SK-N-SH (cell line): Measurements from ENCODE around the gene FAM43B.

Experiments used
- EZH2phosphoT487 ChIP-seq: fragments of 200-600 bp; sonication (generic); IDR thresholded peaks from 2 replicates; pipeline ENCODE4 v1.6.1; 2017; ENCODE audit warnings: low read depth, mixed run types, mild to moderate bottlenecking, antibody characterized with exemption, moderate library complexity, borderline replicate concordance
- GABPA ChIP-seq: IDR thresholded peaks from 2 replicates; pipeline ENCODE4 v1.4.0; 2012; ENCODE audit warnings: low read depth, mild to moderate bottlenecking
- GATA2 ChIP-seq: sonication (generic); formaldehyde crosslinking; IDR thresholded peaks from 2 replicates; pipeline ENCODE4 v1.5.0; 2020; ENCODE audit warnings: mild to moderate bottlenecking, missing genetic modification reagents
- POLR2AphosphoS5 ChIP-seq: IDR thresholded peaks from 2 replicates; pipeline ENCODE4 v1.6.1; 2012; ENCODE audit warnings: low read depth, low read length
- RAD21 ChIP-seq: IDR thresholded peaks from 2 replicates; pipeline ENCODE4 v1.6.1; 2012; ENCODE audit warnings: mild to moderate bottlenecking, low read length
- RXRA ChIP-seq: IDR thresholded peaks from 2 replicates; pipeline ENCODE4 v1.4.0; 2012; ENCODE audit warnings: low read depth, mild to moderate bottlenecking, borderline replicate concordance
- TAF1 ChIP-seq: IDR thresholded peaks from 2 replicates; pipeline ENCODE4 v1.6.1; 2012; ENCODE audit warnings: low read depth, mild to moderate bottlenecking, low read length, moderate library complexity, borderline replicate concordance
- TF ChIP-seq, protein P1 (sequence below): fragments of 200-600 bp; sonication (generic); IDR thresholded peaks from 2 replicates; pipeline ENCODE4 v1.6.1; 2017; ENCODE audit warnings: antibody characterized with exemption, mild to moderate bottlenecking, moderate library complexity
- TF ChIP-seq, protein P2 (sequence below): IDR thresholded peaks from 2 replicates; pipeline ENCODE4 v1.4.0; 2012; ENCODE audit warnings: low read depth, borderline replicate concordance
- TF ChIP-seq, protein P3 (sequence below): IDR thresholded peaks from 2 replicates; pipeline ENCODE4; 2012
- TF ChIP-seq, protein P4 (sequence below): fragments of 150-350 bp; IDR thresholded peaks from 2 replicates; pipeline ENCODE4 v1.6.1; 2016; ENCODE audit warnings: mild to moderate bottlenecking, low read depth, low read length

DNA sequence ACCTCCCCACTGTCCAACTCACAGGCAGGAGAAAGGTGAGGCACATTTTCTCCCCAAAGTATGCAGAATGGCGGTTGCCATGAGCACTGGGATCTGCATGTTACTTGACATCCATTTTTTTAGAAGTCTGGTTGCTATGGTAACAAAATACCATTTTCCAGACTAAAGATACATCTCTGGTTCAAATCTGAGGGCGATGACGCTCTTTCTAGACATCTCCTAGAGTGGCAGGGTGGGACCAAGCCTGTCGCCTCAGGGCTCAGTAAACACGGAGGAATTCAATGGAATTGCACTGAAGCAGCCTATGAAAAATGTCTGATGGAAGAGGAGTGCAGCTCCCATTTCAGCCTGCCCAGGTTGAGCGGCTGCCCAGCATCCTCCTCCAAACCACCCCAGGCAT is 21.5 kb upstream of the FAM43B start:
- TF ChIP-seq, protein P1, sequence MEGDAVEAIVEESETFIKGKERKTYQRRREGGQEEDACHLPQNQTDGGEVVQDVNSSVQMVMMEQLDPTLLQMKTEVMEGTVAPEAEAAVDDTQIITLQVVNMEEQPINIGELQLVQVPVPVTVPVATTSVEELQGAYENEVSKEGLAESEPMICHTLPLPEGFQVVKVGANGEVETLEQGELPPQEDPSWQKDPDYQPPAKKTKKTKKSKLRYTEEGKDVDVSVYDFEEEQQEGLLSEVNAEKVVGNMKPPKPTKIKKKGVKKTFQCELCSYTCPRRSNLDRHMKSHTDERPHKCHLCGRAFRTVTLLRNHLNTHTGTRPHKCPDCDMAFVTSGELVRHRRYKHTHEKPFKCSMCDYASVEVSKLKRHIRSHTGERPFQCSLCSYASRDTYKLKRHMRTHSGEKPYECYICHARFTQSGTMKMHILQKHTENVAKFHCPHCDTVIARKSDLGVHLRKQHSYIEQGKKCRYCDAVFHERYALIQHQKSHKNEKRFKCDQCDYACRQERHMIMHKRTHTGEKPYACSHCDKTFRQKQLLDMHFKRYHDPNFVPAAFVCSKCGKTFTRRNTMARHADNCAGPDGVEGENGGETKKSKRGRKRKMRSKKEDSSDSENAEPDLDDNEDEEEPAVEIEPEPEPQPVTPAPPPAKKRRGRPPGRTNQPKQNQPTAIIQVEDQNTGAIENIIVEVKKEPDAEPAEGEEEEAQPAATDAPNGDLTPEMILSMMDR = no peak
- TF ChIP-seq, protein P2, sequence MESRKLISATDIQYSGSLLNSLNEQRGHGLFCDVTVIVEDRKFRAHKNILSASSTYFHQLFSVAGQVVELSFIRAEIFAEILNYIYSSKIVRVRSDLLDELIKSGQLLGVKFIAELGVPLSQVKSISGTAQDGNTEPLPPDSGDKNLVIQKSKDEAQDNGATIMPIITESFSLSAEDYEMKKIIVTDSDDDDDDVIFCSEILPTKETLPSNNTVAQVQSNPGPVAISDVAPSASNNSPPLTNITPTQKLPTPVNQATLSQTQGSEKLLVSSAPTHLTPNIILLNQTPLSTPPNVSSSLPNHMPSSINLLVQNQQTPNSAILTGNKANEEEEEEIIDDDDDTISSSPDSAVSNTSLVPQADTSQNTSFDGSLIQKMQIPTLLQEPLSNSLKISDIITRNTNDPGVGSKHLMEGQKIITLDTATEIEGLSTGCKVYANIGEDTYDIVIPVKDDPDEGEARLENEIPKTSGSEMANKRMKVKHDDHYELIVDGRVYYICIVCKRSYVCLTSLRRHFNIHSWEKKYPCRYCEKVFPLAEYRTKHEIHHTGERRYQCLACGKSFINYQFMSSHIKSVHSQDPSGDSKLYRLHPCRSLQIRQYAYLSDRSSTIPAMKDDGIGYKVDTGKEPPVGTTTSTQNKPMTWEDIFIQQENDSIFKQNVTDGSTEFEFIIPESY = no peak
- TF ChIP-seq, protein P3, sequence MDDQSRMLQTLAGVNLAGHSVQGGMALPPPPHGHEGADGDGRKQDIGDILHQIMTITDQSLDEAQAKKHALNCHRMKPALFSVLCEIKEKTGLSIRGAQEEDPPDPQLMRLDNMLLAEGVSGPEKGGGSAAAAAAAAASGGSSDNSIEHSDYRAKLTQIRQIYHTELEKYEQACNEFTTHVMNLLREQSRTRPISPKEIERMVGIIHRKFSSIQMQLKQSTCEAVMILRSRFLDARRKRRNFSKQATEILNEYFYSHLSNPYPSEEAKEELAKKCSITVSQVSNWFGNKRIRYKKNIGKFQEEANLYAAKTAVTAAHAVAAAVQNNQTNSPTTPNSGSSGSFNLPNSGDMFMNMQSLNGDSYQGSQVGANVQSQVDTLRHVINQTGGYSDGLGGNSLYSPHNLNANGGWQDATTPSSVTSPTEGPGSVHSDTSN = no peak
- TF ChIP-seq, protein P4, sequence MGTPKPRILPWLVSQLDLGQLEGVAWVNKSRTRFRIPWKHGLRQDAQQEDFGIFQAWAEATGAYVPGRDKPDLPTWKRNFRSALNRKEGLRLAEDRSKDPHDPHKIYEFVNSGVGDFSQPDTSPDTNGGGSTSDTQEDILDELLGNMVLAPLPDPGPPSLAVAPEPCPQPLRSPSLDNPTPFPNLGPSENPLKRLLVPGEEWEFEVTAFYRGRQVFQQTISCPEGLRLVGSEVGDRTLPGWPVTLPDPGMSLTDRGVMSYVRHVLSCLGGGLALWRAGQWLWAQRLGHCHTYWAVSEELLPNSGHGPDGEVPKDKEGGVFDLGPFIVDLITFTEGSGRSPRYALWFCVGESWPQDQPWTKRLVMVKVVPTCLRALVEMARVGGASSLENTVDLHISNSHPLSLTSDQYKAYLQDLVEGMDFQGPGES = no peak
- TF ChIP-seq RXRA (no peak), TAF1 (no peak), GABPA (no peak), RAD21 (no peak), GATA2 (CRISPR knock-in tag) (no peak), POLR2AphosphoS5 (no peak), EZH2phosphoT487 (no peak)
